ENCODE results near the gene CYGB. TPM values are rescaled to one million over a fixed set of nuclear protein-coding genes. Genes with fewer than 3 reads are reported as not detected.

Gene CYGB
- total and polyA plus RNA-seq, 9 of the 15 experiments (the other 6 are each of a cell fraction or from before 2014, with no cell fraction given): 0.08 to 0.95 (median 0.18) TPM; not detected in 5

- TF ChIP-seq ZBTB34 (CRISPR knock-in tag; IDR thresholded peaks at IDR 0.05) (no peak), ZNF3 (CRISPR knock-in tag; IDR thresholded peaks at IDR 0.05) (no peak), NFXL1 (CRISPR knock-in tag; IDR thresholded peaks at IDR 0.05) (no peak)
Measured at GRCh38 chr17:76547642-76548202, 10.2 kb upstream of the CYGB start (continued).

- DNase-seq (ENCODE audit: extremely low read depth in 1 of 4, low spot score in 3 of 4): peak; percentile 70 to 82 (median 74)
- TF ChIP-seq CC2D1A (IDR thresholded peaks at IDR 0.05): peak; percentile 63
- peak; percentile 61; the same call in 1 of the 2 replicates for TF ChIP-seq CREM (IDR thresholded peaks at IDR 0.05; ENCODE audit: low read depth)
- TF ChIP-seq REST (IDR thresholded peaks at IDR 0.05; ENCODE audit: borderline replicate concordance): peak; percentile 84
- no peak for TF ChIP-seq REST (CRISPR knock-in tag; IDR thresholded peaks at IDR 0.05; ENCODE audit: low read depth)
- no peak for TF ChIP-seq ZNF175 (CRISPR knock-in tag; IDR thresholded peaks at IDR 0.05; ENCODE audit: low read depth)
Measured at GRCh38 chr17:76547183-76547641, 9.7 kb upstream of the CYGB start.

More at GRCh38 chr17:76547183-76547641, 9.7 kb upstream of the CYGB start:
- Histone ChIP-seq H3K9me3 (replicated peaks; ENCODE audit: control insufficient read depth, insufficient read depth, low read depth, low read length) (no peaks in the 10 kb centered on the region), H3K4me3 (no peak overlapping the region), H3K79me2 (ENCODE audit: control insufficient read depth, insufficient read depth, low read length) (no peaks in the 10 kb centered on the region), H3K9me1 (ENCODE audit: control insufficient read depth, insufficient read depth, low read length) (no peaks in the 10 kb centered on the region), H3K27ac (ENCODE audit: extremely low read depth, low read depth, low read length) (no peak overlapping the region), H2AFZ (ENCODE audit: low read depth, low read length) (no peak overlapping the region), H3K9ac (ENCODE audit: insufficient read depth in 1 of 2, low read depth in 2 of 2, low read length in 2 of 2) (peak overlapping the region in 1 of 2 experiments; percentile 67; a peak in 1 of 4 replicates), H4K20me1 (replicated peaks; ENCODE audit: control insufficient read depth, insufficient read depth, low read length) (no peaks in the 10 kb centered on the region), H3K4me1 (replicated peaks in 1 of 2; ENCODE audit: control insufficient read depth in 2 of 2, insufficient read depth in 2 of 2, low read length in 2 of 2) (peaks cover 0 to 39% of the 10 kb centered on the region in 2 experiments; a peak in 3 of 5 replicates), H3K27me3 (ENCODE audit: control insufficient read depth in 2 of 2, insufficient read depth in 2 of 2, low read length in 2 of 2) (no peaks in the 10 kb centered on the region), H3K4me2 (ENCODE audit: insufficient read depth, low read length) (no peak overlapping the region), H3K36me3 (ENCODE audit: control insufficient read depth, insufficient read depth, low read length) (no peaks in the 10 kb centered on the region)
- FAIRE-seq: peak; percentile 82
- CTCF ChIA-PET (ENCODE audit: low intra/inter-chr PET ratio): interaction anchor here (0.6 to 2.1 kb wide), 4 partner anchors 24 to 81 kb away, joined by 3 to 24 read pairs (median 6); no protein-coding TSS in a partner anchor
- 21% methylated on average over 3 of the region's 3 CpGs for WGBS (ENCODE audit: insufficient coverage, low coverage, missing lambda C conversion rate)
- intact Hi-C loops (cut with micrococcal nuclease) (loop anchor here (1.0 to 5.0 kb wide), 3 partner anchors 19 to 40 kb away; no protein-coding TSS in a partner anchor), in situ Hi-C loops (cut with MboI) (no loop called here)
- ATAC-seq: peak; percentile 94
- POLR2A ChIA-PET: interaction anchor here (0.7 to 2.5 kb wide), 5 partner anchors 11 to 143 kb away, joined by 3 to 12 read pairs (median 3); a partner anchor contains a TSS
- no TSS peak for BruUV-seq (replicated peaks)

Data from K562 (cell line).